ENCODE measurements around the gene OR4C5. TPM values are rescaled to one million over a fixed set of nuclear protein-coding genes. Genes with fewer than 3 reads are reported as not detected.
A peak's percentile ranks its signal among the peaks of the same experiment; 100 is the strongest.
"Not testable (repeated sequence)": the region's sequence is repeated elsewhere in the genome, so short reads cannot be mapped to it uniquely, and the experiment has no call there.

The OR4C5 gene
- total RNA-seq = not detected
- polyA plus RNA-seq (2013, experiment 1 of 2) = not detected
- not detected for polyA plus RNA-seq (2013, experiment 2 of 2)
- long read RNA-seq, experiment 1 = 0 reads
- long read RNA-seq, experiment 2 = 0 reads
- long read RNA-seq, experiment 3 = 0 reads
- long read RNA-seq, experiment 4 = 0 reads

DNA sequence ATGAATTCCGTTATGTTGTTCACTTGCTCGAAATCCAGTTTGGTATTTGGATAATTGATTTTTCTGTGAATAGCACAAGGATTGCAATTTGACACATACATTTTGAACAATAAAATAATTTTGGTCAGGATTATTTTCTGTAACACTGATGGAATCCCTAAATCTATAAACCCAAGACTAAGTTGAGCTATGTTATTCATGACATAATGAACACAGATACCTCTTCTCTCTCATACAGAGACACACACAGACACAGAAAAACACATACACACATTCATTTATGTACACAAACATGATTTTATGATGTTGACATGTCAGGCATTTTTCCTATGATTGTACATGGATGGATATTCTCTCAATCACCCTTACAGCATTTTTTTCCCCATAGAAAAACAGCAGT lies at the start of gene OR4C5:
TSS of gene OR4C5 (minus strand) at position 101 of the 400 bp plus-strand sequence. CDS start at position 101, 0 bp downstream.
- no peaks in the 10 kb centered on the region for H3K27me3 ChIP-seq (ENCODE audit: control insufficient read depth, insufficient read depth, low read length, poor library complexity, severe bottlenecking)
- Mint-ChIP-seq H3K27me3 (ENCODE audit: insufficient read depth) (no peaks in the 10 kb centered on the region), H3K4me3 (no peak within 1 kb of the TSS), H3K4me1 (no peaks in the 10 kb centered on the region), H3K9me3 (peaks cover 75% of the 10 kb centered on the region), H3K36me3 (ENCODE audit: low read depth) (no peaks in the 10 kb centered on the region), H3K27ac (no peak within 1 kb of the TSS)
- H3K9ac ChIP-seq (ENCODE audit: extremely low read depth, low read length, poor library complexity, severe bottlenecking) = no peak within 1 kb of the TSS
- H3K27ac ChIP-seq (ENCODE audit: low read depth, low read length) = no peak within 1 kb of the TSS
- TF ChIP-seq, protein P1, sequence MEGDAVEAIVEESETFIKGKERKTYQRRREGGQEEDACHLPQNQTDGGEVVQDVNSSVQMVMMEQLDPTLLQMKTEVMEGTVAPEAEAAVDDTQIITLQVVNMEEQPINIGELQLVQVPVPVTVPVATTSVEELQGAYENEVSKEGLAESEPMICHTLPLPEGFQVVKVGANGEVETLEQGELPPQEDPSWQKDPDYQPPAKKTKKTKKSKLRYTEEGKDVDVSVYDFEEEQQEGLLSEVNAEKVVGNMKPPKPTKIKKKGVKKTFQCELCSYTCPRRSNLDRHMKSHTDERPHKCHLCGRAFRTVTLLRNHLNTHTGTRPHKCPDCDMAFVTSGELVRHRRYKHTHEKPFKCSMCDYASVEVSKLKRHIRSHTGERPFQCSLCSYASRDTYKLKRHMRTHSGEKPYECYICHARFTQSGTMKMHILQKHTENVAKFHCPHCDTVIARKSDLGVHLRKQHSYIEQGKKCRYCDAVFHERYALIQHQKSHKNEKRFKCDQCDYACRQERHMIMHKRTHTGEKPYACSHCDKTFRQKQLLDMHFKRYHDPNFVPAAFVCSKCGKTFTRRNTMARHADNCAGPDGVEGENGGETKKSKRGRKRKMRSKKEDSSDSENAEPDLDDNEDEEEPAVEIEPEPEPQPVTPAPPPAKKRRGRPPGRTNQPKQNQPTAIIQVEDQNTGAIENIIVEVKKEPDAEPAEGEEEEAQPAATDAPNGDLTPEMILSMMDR (conservative IDR thresholded peaks at IDR 0.05) = no peak
- H3K36me3 ChIP-seq (ENCODE audit: control insufficient read depth, insufficient read depth, low read length) = no peaks in the 10 kb centered on the region
- no peaks in the 10 kb centered on the region for H3K4me1 ChIP-seq (ENCODE audit: control insufficient read depth, insufficient read depth, low read length)
- H3K9me3 ChIP-seq (ENCODE audit: control insufficient read depth, low read length) = peaks cover 59% of the 10 kb centered on the region
- no peak for DNase-seq
- H3K4me3 ChIP-seq (ENCODE audit: low read length) = no peak within 1 kb of the TSS
- WGBS, 2 experiments (ENCODE audit: insufficient coverage in 1 of 2, insufficient read length in 1 of 2) = 89% methylated on average over 2 of the region's 2 CpGs; no CpG with 5 or more reads in 1 of the 2 experiments

DNA sequence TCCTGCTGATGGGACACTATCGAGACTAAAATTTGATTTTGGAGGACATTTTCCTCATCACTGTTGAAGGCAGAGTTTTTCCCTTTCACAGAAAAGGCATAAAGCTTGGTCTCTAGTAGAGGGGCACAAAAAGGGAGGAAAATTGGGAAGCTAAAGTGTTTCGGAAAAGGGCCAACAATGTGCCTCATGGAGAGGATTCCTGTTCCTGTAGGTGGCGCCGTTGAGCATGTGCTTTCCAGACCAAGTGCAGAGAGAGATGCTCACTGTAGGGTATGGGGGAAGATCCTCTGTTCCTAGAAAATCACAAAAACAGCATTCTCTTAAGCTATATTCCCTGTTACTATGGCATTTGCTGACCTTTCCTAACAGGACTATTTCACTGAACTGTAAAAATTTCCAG lies 18.4 kb upstream of the OR4C5 start:
- TF ChIP-seq, protein P1 (conservative IDR thresholded peaks at IDR 0.05) = peak; percentile 39
- Mint-ChIP-seq H3K27me3 (ENCODE audit: insufficient read depth) (no peaks in the 10 kb centered on the region), H3K36me3 (ENCODE audit: low read depth) (no peaks in the 10 kb centered on the region), H3K4me1 (no peaks in the 10 kb centered on the region), H3K4me3 (no peak overlapping the region), H3K9me3 (peaks cover 77% of the 10 kb centered on the region), H3K27ac (no peak overlapping the region)
- Histone ChIP-seq H3K9ac (ENCODE audit: extremely low read depth, low read length, poor library complexity, severe bottlenecking) (no peak overlapping the region), H3K36me3 (ENCODE audit: control insufficient read depth, insufficient read depth, low read length) (no peaks in the 10 kb centered on the region), H3K9me3 (ENCODE audit: control insufficient read depth, low read length) (peaks cover 51% of the 10 kb centered on the region), H3K27me3 (ENCODE audit: control insufficient read depth, insufficient read depth, low read length, poor library complexity, severe bottlenecking) (no peaks in the 10 kb centered on the region), H3K27ac (ENCODE audit: low read depth, low read length) (no peak overlapping the region), H3K4me3 (ENCODE audit: low read length) (no peak overlapping the region), H3K4me1 (ENCODE audit: control insufficient read depth, insufficient read depth, low read length) (no peaks in the 10 kb centered on the region)
- DNase-seq = peak; percentile 69
- WGBS, 2 experiments (ENCODE audit: insufficient coverage in 1 of 2, insufficient read length in 1 of 2) = 56 to 100% methylated on average over 1 to 4 of the region's 4 CpGs

DNA sequence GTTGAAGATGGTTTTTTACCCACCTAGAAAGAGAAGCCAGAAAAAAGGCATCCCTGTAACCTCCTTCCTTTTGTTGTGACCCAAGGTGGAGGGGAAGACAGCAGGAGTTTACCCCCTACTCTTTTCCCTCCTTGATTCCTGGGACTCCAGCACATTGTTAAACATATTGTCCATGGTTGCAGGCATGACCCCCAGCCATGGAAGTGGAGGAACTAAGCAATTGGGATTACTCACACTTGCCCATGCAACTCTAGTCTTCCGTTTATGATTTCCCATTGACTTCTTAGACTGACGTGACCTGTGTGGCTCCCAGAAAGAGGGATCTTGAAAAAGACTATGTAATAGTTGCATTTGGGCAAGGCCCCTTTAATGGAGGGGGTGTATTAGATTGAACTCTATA lies 17.9 kb upstream of the OR4C5 start:
- not testable (repeated sequence) for H3K4me3 Mint-ChIP-seq; H3K27ac ChIP-seq (ENCODE audit: low read depth, low read length); H3K27me3 Mint-ChIP-seq (ENCODE audit: insufficient read depth); H3K4me3 ChIP-seq (ENCODE audit: low read length); H3K4me1 ChIP-seq (ENCODE audit: control insufficient read depth, insufficient read depth, low read length); H3K27ac Mint-ChIP-seq; H3K9ac ChIP-seq (ENCODE audit: extremely low read depth, low read length, poor library complexity, severe bottlenecking); DNase-seq; H3K4me1 Mint-ChIP-seq; H3K27me3 ChIP-seq (ENCODE audit: control insufficient read depth, insufficient read depth, low read length, poor library complexity, severe bottlenecking); H3K36me3 Mint-ChIP-seq (ENCODE audit: low read depth); H3K36me3 ChIP-seq (ENCODE audit: control insufficient read depth, insufficient read depth, low read length)
- H3K9me3 ChIP-seq (ENCODE audit: control insufficient read depth, low read length) = peaks cover 55% of the 10 kb centered on the region
- WGBS, 2 experiments (ENCODE audit: insufficient coverage in 1 of 2, insufficient read length in 1 of 2) = 33 to 60% methylated on average over 1 to 2 of the region's 2 CpGs
- H3K9me3 Mint-ChIP-seq = peaks cover 77% of the 10 kb centered on the region

DNA sequence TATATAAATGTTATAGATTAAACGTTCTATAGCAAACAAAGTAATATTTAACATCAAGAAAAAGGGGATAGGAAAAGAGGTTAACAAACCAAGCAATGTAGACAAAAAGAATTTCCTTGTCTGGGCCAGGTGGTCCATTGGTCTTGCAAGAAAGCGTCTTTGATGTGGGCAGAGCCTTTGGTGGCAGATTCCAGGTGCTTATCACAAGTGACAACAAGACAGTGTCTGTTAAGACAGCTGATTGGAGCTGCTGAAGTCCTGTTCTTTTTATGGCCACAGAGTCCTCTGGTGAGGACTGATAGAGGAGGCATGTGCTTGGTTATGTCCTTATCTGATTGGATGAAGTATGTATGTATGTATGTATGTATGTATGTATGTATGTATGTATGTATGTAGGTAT lies 5.0 kb downstream of the OR4C5 start:
- H3K4me3 Mint-ChIP-seq; H3K9ac ChIP-seq (ENCODE audit: extremely low read depth, low read length, poor library complexity, severe bottlenecking); H3K4me3 ChIP-seq (ENCODE audit: low read length); H3K36me3 ChIP-seq (ENCODE audit: control insufficient read depth, insufficient read depth, low read length); H3K36me3 Mint-ChIP-seq (ENCODE audit: low read depth); H3K27me3 Mint-ChIP-seq (ENCODE audit: insufficient read depth); H3K27ac ChIP-seq (ENCODE audit: low read depth, low read length); H3K4me1 Mint-ChIP-seq; H3K27me3 ChIP-seq (ENCODE audit: control insufficient read depth, insufficient read depth, low read length, poor library complexity, severe bottlenecking); H3K27ac Mint-ChIP-seq; DNase-seq; H3K4me1 ChIP-seq (ENCODE audit: control insufficient read depth, insufficient read depth, low read length): not testable (repeated sequence)
- WGBS, 2 experiments (ENCODE audit: insufficient coverage in 1 of 2, insufficient read length in 1 of 2) = 38 to 43% methylated on average over 1 of the region's 2 CpGs
- peaks cover 95% of the 10 kb centered on the region for H3K9me3 Mint-ChIP-seq
- peaks cover 75% of the 10 kb centered on the region for H3K9me3 ChIP-seq (ENCODE audit: control insufficient read depth, low read length)

Data from endodermal cell (in vitro differentiated cells).